IPS-15b (cell line): Measurements from ENCODE around the gene ITPRIPL1.
A peak's percentile ranks its signal among the peaks of the same experiment; 100 is the strongest.

ENCODE experiments used
- H3K27me3 ChIP-seq: one replicate; pipeline ENCODE4 v1.6.1; 2013; ENCODE audit warnings: low read length; ENCODE audit not compliant: control insufficient read depth, insufficient read depth
- H3K36me3 ChIP-seq: one replicate; pipeline ENCODE4 v1.6.1; 2013; ENCODE audit warnings: low read length; ENCODE audit not compliant: control insufficient read depth, insufficient read depth
- H3K4me1 ChIP-seq: one replicate; pipeline ENCODE4 v1.6.1; 2013; ENCODE audit warnings: mild to moderate bottlenecking, low read length; ENCODE audit not compliant: control insufficient read depth, insufficient read depth
- H3K4me3 ChIP-seq: one replicate; pipeline ENCODE4 v1.5.1; 2013; ENCODE audit warnings: low read depth, low read length
- H3K9ac ChIP-seq: one replicate; pipeline ENCODE4 v1.6.1; 2013; ENCODE audit warnings: low read depth, mild to moderate bottlenecking, low read length
- H3K9me3 ChIP-seq: one replicate; pipeline ENCODE4 v1.6.1; 2013; ENCODE audit warnings: mild to moderate bottlenecking, low read length; ENCODE audit not compliant: control insufficient read depth, insufficient read depth

The ITPRIPL1 gene

GRCh38 chr2:96308248-96308647, 16.9 kb upstream of the ITPRIPL1 start:
- Histone ChIP-seq H3K4me1 (peaks cover 6% of the 10 kb centered on the region), H3K4me3 (no peak overlapping the region), H3K27me3 (no peaks in the 10 kb centered on the region), H3K9ac (no peak overlapping the region), H3K36me3 (peaks cover under 1% of the 10 kb centered on the region), H3K9me3 (no peaks in the 10 kb centered on the region)

GRCh38 chr2:96315005-96315399, 10.1 kb upstream of the ITPRIPL1 start:
- Histone ChIP-seq H3K4me3 (no peak overlapping the region), H3K9ac (no peak overlapping the region), H3K36me3 (no peaks in the 10 kb centered on the region), H3K9me3 (no peaks in the 10 kb centered on the region), H3K27me3 (peaks cover 15% of the 10 kb centered on the region), H3K4me1 (no peaks in the 10 kb centered on the region)

GRCh38 chr2:96315400-96316071, 9.6 kb upstream of the ITPRIPL1 start:
- Histone ChIP-seq H3K27me3 (peaks cover 20% of the 10 kb centered on the region), H3K4me1 (no peaks in the 10 kb centered on the region), H3K36me3 (no peaks in the 10 kb centered on the region), H3K9ac (no peak overlapping the region), H3K9me3 (no peaks in the 10 kb centered on the region), H3K4me3 (no peak overlapping the region)

- H3K27me3 ChIP-seq = peaks cover 33% of the 10 kb centered on the region
- no peak overlapping the region for H3K9ac ChIP-seq
- no peak overlapping the region for H3K4me3 ChIP-seq
- no peaks in the 10 kb centered on the region for H3K9me3 ChIP-seq
- H3K4me1 ChIP-seq = no peaks in the 10 kb centered on the region
- H3K36me3 ChIP-seq = no peaks in the 10 kb centered on the region
Measured at GRCh38 chr2:96316999-96317398, 8.1 kb upstream of the ITPRIPL1 start.

GRCh38 chr2:96317584-96317997, 7.5 kb upstream of the ITPRIPL1 start:
- Histone ChIP-seq H3K9me3 (no peaks in the 10 kb centered on the region), H3K4me3 (no peak overlapping the region), H3K9ac (no peak overlapping the region), H3K27me3 (peaks cover 37% of the 10 kb centered on the region), H3K4me1 (no peaks in the 10 kb centered on the region), H3K36me3 (no peaks in the 10 kb centered on the region)

- Histone ChIP-seq H3K4me3 (no peak overlapping the region), H3K36me3 (no peaks in the 10 kb centered on the region), H3K27me3 (peaks cover 48% of the 10 kb centered on the region), H3K9ac (no peak overlapping the region), H3K4me1 (no peaks in the 10 kb centered on the region), H3K9me3 (no peaks in the 10 kb centered on the region)
Measured at GRCh38 chr2:96318723-96319122, 6.4 kb upstream of the ITPRIPL1 start.

- Histone ChIP-seq H3K9me3 (no peaks in the 10 kb centered on the region), H3K9ac (no peak overlapping the region), H3K27me3 (peaks cover 55% of the 10 kb centered on the region), H3K4me3 (no peak overlapping the region), H3K36me3 (no peaks in the 10 kb centered on the region), H3K4me1 (no peaks in the 10 kb centered on the region)
Measured at GRCh38 chr2:96319396-96319795, 5.7 kb upstream of the ITPRIPL1 start.

- H3K9ac ChIP-seq = no peak overlapping the region
- H3K36me3 ChIP-seq = no peaks in the 10 kb centered on the region
- H3K9me3 ChIP-seq = no peaks in the 10 kb centered on the region
- peaks cover 61% of the 10 kb centered on the region for H3K27me3 ChIP-seq
- H3K4me1 ChIP-seq = peaks cover 2% of the 10 kb centered on the region
- no peak overlapping the region for H3K4me3 ChIP-seq
Measured at GRCh38 chr2:96320326-96320725, 4.8 kb upstream of the ITPRIPL1 start.

- H3K4me1 ChIP-seq = peaks cover 2% of the 10 kb centered on the region
- no peaks in the 10 kb centered on the region for H3K9me3 ChIP-seq
- no peaks in the 10 kb centered on the region for H3K36me3 ChIP-seq
- peaks cover 66% of the 10 kb centered on the region for H3K27me3 ChIP-seq
- peak overlapping the region; percentile 17 for H3K9ac ChIP-seq
- peak overlapping the region; percentile 69 for H3K4me3 ChIP-seq
Measured at GRCh38 chr2:96320728-96321622, 4.1 kb upstream of the ITPRIPL1 start.

GRCh38 chr2:96323849-96324248, 1.3 kb upstream of the ITPRIPL1 start:
- Histone ChIP-seq H3K9ac (no peak overlapping the region), H3K36me3 (peaks cover 3% of the 10 kb centered on the region), H3K4me3 (no peak overlapping the region), H3K9me3 (no peaks in the 10 kb centered on the region), H3K27me3 (peaks cover 69% of the 10 kb centered on the region), H3K4me1 (peaks cover 2% of the 10 kb centered on the region)

GRCh38 chr2:96324721-96325040, 436 bp upstream of the ITPRIPL1 start:
- peak overlapping the region; percentile 69 for H3K4me3 ChIP-seq
- peaks cover 61% of the 10 kb centered on the region for H3K27me3 ChIP-seq
- peaks cover 2% of the 10 kb centered on the region for H3K4me1 ChIP-seq
- H3K9ac ChIP-seq = peak overlapping the region; percentile 24
- peaks cover 3% of the 10 kb centered on the region for H3K36me3 ChIP-seq
- H3K9me3 ChIP-seq = no peaks in the 10 kb centered on the region

- Histone ChIP-seq H3K4me1 (peaks cover 2% of the 10 kb centered on the region), H3K27me3 (peaks cover 50% of the 10 kb centered on the region), H3K4me3 (peak overlapping the region; percentile 69), H3K9ac (peak overlapping the region; percentile 60), H3K36me3 (peaks cover 3% of the 10 kb centered on the region), H3K9me3 (no peaks in the 10 kb centered on the region)
Measured at GRCh38 chr2:96325884-96326255, 753 bp downstream of the ITPRIPL1 start.
